ENCODE results near the gene SLCO2A1. TPM values are rescaled to one million over a fixed set of nuclear protein-coding genes. Genes with fewer than 3 reads are reported as not detected.

SLCO2A1 gene
- total RNA-seq, 1 donor from 2014 or later: 0.33 TPM

DNA sequence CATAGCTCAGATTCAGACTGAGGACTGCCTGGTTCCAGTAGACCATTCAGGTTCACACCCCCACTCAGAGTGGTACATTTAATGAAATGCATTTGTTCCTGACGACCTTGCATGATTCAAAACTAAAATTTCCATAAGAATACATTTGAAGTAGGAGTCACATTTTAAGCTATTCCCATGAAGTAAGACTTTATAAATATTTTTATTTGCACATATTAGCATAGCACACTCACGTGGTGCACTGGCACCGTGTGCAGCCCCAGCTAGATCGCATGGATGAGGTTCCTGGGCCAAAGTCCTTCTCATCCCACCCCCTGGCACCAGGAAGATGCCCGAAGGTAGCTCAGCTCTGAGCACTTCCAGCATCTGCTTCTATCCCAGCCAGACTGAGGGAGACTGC, 59.4 kb downstream of the SLCO2A1 start:
- no peak overlapping the region for H3K27ac Mint-ChIP-seq (ENCODE audit: unreplicated experiment)
- H3K27me3 Mint-ChIP-seq (ENCODE audit: low read depth): no peaks in the 10 kb centered on the region
- peaks cover 14% of the 10 kb centered on the region for H3K4me1 Mint-ChIP-seq
- H3K9me3 Mint-ChIP-seq: peaks cover 7% of the 10 kb centered on the region
- no peaks in the 10 kb centered on the region for H3K36me3 Mint-ChIP-seq (ENCODE audit: low read depth)
- TF ChIP-seq, protein P1, sequence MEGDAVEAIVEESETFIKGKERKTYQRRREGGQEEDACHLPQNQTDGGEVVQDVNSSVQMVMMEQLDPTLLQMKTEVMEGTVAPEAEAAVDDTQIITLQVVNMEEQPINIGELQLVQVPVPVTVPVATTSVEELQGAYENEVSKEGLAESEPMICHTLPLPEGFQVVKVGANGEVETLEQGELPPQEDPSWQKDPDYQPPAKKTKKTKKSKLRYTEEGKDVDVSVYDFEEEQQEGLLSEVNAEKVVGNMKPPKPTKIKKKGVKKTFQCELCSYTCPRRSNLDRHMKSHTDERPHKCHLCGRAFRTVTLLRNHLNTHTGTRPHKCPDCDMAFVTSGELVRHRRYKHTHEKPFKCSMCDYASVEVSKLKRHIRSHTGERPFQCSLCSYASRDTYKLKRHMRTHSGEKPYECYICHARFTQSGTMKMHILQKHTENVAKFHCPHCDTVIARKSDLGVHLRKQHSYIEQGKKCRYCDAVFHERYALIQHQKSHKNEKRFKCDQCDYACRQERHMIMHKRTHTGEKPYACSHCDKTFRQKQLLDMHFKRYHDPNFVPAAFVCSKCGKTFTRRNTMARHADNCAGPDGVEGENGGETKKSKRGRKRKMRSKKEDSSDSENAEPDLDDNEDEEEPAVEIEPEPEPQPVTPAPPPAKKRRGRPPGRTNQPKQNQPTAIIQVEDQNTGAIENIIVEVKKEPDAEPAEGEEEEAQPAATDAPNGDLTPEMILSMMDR (conservative IDR thresholded peaks at IDR 0.05): no peak
- DNase-seq (ENCODE audit: low read depth, low spot score): no peak
- no peak overlapping the region for H3K4me3 Mint-ChIP-seq

DNA sequence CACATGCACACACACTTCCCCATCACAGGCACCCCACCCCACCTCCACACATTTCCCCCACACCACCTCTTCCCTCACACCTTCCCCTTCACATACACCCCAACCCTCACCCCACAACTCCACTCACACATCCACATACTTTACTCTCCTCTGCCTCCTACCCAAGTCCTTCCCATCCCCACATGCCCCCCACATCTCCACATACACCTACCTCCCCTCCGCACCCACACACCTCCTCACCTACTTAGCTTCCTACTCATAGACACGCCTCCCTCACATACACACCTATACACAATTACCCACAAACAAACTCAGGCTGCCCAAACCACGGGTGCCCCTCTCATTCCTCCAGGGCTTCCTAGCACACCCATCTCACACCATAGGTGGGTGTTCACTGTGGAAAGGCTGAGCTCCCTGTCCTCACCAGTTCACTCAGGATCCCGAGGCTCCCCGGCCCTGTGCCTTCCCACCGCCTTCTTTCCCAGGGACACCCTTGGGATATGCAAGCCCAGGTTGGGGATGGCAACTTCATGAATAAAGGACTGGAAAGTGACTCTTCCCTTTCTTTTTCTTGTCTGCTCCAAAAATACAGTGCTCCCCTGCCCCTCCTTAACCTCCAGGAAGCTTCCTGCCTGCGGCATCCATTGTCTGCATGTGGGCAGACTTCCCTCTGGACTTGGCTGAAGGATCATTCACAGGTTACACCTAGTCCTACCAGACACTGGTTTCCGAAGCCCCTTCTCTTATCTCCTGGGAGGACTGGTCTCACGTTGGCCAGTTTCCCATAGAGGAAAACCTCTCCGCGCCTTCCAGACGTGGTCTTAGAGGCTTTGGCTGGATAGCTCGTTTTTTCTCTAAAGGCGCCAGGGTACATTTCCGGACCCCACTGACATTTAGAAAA, 61.5 kb downstream of the SLCO2A1 start:
- no peaks in the 10 kb centered on the region for H3K27me3 Mint-ChIP-seq (ENCODE audit: low read depth)
- H3K36me3 Mint-ChIP-seq (ENCODE audit: low read depth): no peaks in the 10 kb centered on the region
- DNase-seq (ENCODE audit: low read depth, low spot score): no peak
- no peak overlapping the region for H3K4me3 Mint-ChIP-seq
- peaks cover 14% of the 10 kb centered on the region for H3K4me1 Mint-ChIP-seq
- peaks cover 4% of the 10 kb centered on the region for H3K9me3 Mint-ChIP-seq
- TF ChIP-seq, protein P1 (conservative IDR thresholded peaks at IDR 0.05): no peak
- H3K27ac Mint-ChIP-seq (ENCODE audit: unreplicated experiment): no peak overlapping the region

DNA sequence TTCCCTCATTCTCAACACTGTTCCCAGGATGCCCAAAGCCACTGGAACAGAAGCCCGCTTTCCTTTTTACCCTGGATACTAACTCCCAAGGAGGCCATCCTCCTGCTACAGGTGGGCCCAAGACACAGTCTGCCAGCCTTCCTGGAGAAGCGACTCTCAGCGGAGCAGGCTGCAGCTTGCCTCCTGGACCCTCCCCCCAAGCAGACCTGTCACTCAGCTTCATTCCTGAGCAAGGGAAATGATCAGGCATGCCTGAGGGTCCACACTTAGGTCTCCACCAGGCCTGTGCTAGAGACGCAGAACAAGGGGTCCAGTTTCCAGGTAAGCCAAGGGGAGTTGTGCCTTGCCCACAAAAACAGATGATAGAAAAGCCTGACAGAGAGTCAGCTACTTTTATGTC, 62.8 kb downstream of the SLCO2A1 start:
- Mint-ChIP-seq H3K9me3 (no peaks in the 10 kb centered on the region), H3K27me3 (ENCODE audit: low read depth) (no peaks in the 10 kb centered on the region), H3K4me1 (peaks cover 14% of the 10 kb centered on the region), H3K4me3 (no peak overlapping the region), H3K27ac (ENCODE audit: unreplicated experiment) (no peak overlapping the region), H3K36me3 (ENCODE audit: low read depth) (no peaks in the 10 kb centered on the region)
- TF ChIP-seq, protein P1 (conservative IDR thresholded peaks at IDR 0.05): no peak
- DNase-seq (ENCODE audit: low read depth, low spot score): no peak

DNA sequence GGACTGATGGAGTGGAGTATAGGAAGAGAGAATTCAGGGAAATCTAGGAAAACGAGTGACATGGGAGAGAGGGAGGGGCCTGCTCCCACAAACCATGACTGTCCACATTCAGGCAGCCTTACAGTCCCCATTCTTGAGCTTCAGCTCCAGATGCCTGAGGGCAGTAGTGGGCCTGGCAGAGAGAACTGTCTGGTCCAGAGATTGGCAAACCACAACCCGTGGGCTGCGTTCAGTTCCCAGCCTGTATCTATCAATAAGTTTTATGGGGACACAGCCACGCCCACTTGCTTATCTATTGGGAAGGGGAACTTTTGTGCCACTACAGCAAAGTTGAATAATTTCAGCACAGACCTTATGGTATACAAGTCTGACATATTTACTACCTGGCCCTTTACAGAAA, 63.8 kb downstream of the SLCO2A1 start:
- no peaks in the 10 kb centered on the region for H3K9me3 Mint-ChIP-seq
- no peak overlapping the region for H3K4me3 Mint-ChIP-seq
- H3K36me3 Mint-ChIP-seq (ENCODE audit: low read depth): no peaks in the 10 kb centered on the region
- no peak overlapping the region for H3K27ac Mint-ChIP-seq (ENCODE audit: unreplicated experiment)
- H3K4me1 Mint-ChIP-seq: peaks cover 14% of the 10 kb centered on the region
- TF ChIP-seq, protein P1 (conservative IDR thresholded peaks at IDR 0.05): no peak
- H3K27me3 Mint-ChIP-seq (ENCODE audit: low read depth): no peaks in the 10 kb centered on the region
- no peak for DNase-seq (ENCODE audit: low read depth, low spot score)

DNA sequence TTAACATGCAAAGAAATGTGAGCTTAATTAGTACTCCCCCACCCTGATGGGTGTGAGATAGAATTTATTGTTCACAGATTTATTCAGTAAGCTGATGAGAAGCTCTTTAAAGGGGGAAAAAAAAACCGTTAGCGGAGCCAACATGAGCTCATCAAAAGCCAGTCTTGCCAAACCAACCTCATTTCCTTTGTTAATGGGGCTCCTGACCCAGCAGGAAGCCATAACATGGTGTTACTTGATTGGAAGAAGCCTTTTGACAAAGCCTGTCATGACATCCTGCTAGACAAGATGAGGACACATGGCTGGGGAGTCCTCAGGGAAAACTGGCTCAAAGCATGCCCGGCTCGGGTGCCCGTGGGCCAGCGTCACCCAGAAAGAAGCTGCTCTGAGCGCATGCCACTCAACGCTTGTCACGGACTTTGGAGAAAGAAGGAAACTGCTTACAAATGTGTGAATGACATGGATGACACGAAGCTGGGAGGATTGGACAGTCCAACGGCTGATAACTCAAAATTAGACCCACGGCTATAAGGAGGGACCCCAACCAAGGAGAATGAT, 64.6 kb downstream of the SLCO2A1 start:
- H3K27me3 Mint-ChIP-seq (ENCODE audit: low read depth): no peaks in the 10 kb centered on the region
- no peak for DNase-seq (ENCODE audit: low read depth, low spot score)
- H3K4me3 Mint-ChIP-seq: no peak overlapping the region
- no peak overlapping the region for H3K27ac Mint-ChIP-seq (ENCODE audit: unreplicated experiment)
- TF ChIP-seq, protein P1 (conservative IDR thresholded peaks at IDR 0.05): no peak
- H3K4me1 Mint-ChIP-seq: peaks cover 14% of the 10 kb centered on the region
- H3K36me3 Mint-ChIP-seq (ENCODE audit: low read depth): no peaks in the 10 kb centered on the region
- H3K9me3 Mint-ChIP-seq: peaks cover 3% of the 10 kb centered on the region

All from neural crest cell (in vitro differentiated cells).